ENCODE data around the gene FBF1. TPM values are rescaled to one million over a fixed set of nuclear protein-coding genes. Genes with fewer than 3 reads are reported as not detected.
"Not testable (repeated sequence)": the region's sequence is repeated elsewhere in the genome, so short reads cannot be mapped to it uniquely, and the experiment has no call there.

Gene FBF1
- total RNA-seq, 1 donor from 2014 or later, result 15.1 TPM

GRCh38 chr17:75892556-75893224, 48.2 kb downstream of the FBF1 start:
- no peak overlapping the region for H3K27ac Mint-ChIP-seq
- ATAC-seq (ENCODE audit: low read depth), result no peak
- H3K4me3 Mint-ChIP-seq, result no peak overlapping the region
- no peaks in the 10 kb centered on the region for H3K9me3 Mint-ChIP-seq
- CTCF ChIA-PET, result no interaction called here
- peaks cover 23% of the 10 kb centered on the region for H3K36me3 Mint-ChIP-seq (ENCODE audit: low read depth)
- no peak for TF ChIP-seq CTCF (IDR thresholded peaks at IDR 0.05)
- DNase-seq, result no peak
- peaks cover 27% of the 10 kb centered on the region for H3K4me1 Mint-ChIP-seq
- intact Hi-C loops (cut with micrococcal nuclease), result no loop called here
- POLR2A ChIA-PET, result interaction anchor here (0.9 to 1.8 kb wide), 2 partner anchors 17 to 49 kb away, joined by 4 read pairs; partner anchors contain the start of gene UNC13D
- no peaks in the 10 kb centered on the region for H3K27me3 Mint-ChIP-seq

DNA sequence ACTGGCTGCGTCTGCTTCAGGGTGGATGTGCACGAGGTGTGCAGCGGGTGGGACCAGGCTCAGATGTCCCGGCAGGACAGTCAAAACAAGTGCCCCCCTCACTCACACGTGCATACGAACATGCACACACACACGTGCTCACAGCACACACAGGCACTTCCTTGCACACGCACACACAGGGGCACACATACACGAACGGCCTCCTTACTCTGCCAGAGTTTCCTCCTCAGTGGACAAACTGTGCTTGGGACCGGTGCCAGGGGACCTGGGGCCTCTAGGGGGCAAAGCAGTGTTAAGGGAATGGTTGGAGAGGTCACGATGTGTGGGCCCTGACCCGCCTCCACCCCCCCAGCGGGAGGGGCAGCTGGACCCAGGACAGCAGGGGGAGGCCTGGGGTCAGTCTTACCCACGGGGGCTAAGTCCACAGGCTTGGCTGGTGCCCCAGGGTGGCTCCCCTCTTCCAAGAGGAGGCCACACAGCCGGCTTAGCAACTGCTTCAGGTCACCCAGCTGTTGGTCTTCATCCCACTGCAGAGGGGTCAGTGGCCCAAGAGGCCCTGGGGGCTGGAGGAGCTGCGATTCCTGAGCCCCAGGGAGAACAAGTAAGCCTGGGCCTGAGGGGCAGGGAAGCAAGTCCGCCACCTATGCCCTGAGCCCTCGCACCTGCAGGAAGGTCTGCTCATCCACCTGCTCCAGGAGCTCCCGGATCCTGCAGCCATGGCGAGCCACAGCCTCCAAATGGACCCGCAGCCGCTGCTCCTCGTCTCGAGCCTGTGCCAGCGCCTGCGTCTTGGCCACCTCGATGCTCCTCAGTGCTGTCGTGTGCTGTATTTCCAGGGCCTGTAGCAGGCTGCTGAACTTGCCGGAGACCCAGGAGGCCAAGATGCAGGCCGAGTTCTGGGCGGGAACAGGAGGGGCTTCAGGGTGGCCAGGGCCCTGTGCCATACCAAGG, 49.0 kb downstream of the FBF1 start:
- no peak for TF ChIP-seq CTCF (IDR thresholded peaks at IDR 0.05)
- H3K4me3 Mint-ChIP-seq, result no peak overlapping the region
- ATAC-seq (ENCODE audit: low read depth) (no peak), DNase-seq (no peak)
- no peak overlapping the region for H3K27ac Mint-ChIP-seq
- H3K9me3 Mint-ChIP-seq, result no peaks in the 10 kb centered on the region
- CTCF ChIA-PET, result interaction anchor here (0.6 kb wide), 1 partner anchor 570 kb away, joined by 3 read pairs; no protein-coding TSS in a partner anchor
- POLR2A ChIA-PET, result no interaction called here
- H3K4me1 Mint-ChIP-seq, result peaks cover 22% of the 10 kb centered on the region
- intact Hi-C loops (cut with micrococcal nuclease), result no loop called here
- H3K27me3 Mint-ChIP-seq, result no peaks in the 10 kb centered on the region
- H3K36me3 Mint-ChIP-seq (ENCODE audit: low read depth), result peaks cover 19% of the 10 kb centered on the region

GRCh38 chr17:75891022-75891604, 49.7 kb downstream of the FBF1 start:
- no peak for TF ChIP-seq CTCF (IDR thresholded peaks at IDR 0.05)
- H3K27ac Mint-ChIP-seq, result no peak overlapping the region
- DNase-seq (no peak), ATAC-seq (ENCODE audit: low read depth) (no peak)
- no peaks in the 10 kb centered on the region for H3K27me3 Mint-ChIP-seq
- no peaks in the 10 kb centered on the region for H3K9me3 Mint-ChIP-seq
- ChIA-PET CTCF (interaction anchor here (0.6 kb wide), 1 partner anchor 569 kb away, joined by 3 read pairs; no protein-coding TSS in a partner anchor), POLR2A (no interaction called here)
- H3K4me3 Mint-ChIP-seq, result no peak overlapping the region
- H3K4me1 Mint-ChIP-seq, result peaks cover 22% of the 10 kb centered on the region
- H3K36me3 Mint-ChIP-seq (ENCODE audit: low read depth), result peaks cover 19% of the 10 kb centered on the region
- intact Hi-C loops (cut with micrococcal nuclease), result no loop called here

- TF ChIP-seq CTCF (IDR thresholded peaks at IDR 0.05), result no peak
- no peaks in the 10 kb centered on the region for H3K9me3 Mint-ChIP-seq
- intact Hi-C loops (cut with micrococcal nuclease), result no loop called here
- peaks cover 10% of the 10 kb centered on the region for H3K4me1 Mint-ChIP-seq
- H3K36me3 Mint-ChIP-seq (ENCODE audit: low read depth), result peaks cover 19% of the 10 kb centered on the region
- DNase-seq (no peak), ATAC-seq (ENCODE audit: low read depth) (no peak)
- no peaks in the 10 kb centered on the region for H3K27me3 Mint-ChIP-seq
- no peak overlapping the region for H3K4me3 Mint-ChIP-seq
- ChIA-PET CTCF (no interaction called here), POLR2A (interaction anchor here (0.7 kb wide), 1 partner anchor 752 kb away, joined by 4 read pairs; no protein-coding TSS in a partner anchor)
- no peak overlapping the region for H3K27ac Mint-ChIP-seq
These were observed 51.4 kb downstream of the FBF1 start for GRCh38 chr17:75889454-75889853.

DNA sequence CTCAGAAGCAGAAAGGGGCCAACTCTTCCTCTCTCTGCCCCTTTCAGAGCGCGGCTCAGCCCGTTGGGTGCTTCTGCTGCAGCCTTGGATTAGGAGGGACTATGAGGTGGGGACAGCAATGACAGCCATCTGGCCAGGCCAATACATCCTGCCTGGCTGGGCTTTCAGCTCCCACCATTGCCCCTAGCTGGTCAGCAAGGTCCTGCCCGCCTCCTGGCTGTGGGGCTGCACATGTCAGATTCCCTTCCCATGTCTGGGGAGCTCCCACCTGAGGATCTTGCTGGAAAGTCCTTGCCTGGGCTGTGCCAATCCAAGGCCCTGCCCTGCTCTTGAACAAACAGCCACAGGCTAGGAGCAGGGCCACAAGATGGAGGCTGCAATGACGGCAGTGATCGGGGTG, 52.4 kb downstream of the FBF1 start:
- H3K9me3 Mint-ChIP-seq, result no peaks in the 10 kb centered on the region
- no peaks in the 10 kb centered on the region for H3K4me1 Mint-ChIP-seq
- CTCF ChIA-PET, result no interaction called here
- intact Hi-C loops (cut with micrococcal nuclease), result no loop called here
- no peak for DNase-seq
- POLR2A ChIA-PET, result no interaction called here
- H3K36me3 Mint-ChIP-seq (ENCODE audit: low read depth), result peaks cover 19% of the 10 kb centered on the region
- ATAC-seq (ENCODE audit: low read depth), result no peak
- H3K4me3 Mint-ChIP-seq, result no peak overlapping the region
- TF ChIP-seq CTCF (IDR thresholded peaks at IDR 0.05), result no peak
- H3K27me3 Mint-ChIP-seq, result no peaks in the 10 kb centered on the region
- no peak overlapping the region for H3K27ac Mint-ChIP-seq

DNA sequence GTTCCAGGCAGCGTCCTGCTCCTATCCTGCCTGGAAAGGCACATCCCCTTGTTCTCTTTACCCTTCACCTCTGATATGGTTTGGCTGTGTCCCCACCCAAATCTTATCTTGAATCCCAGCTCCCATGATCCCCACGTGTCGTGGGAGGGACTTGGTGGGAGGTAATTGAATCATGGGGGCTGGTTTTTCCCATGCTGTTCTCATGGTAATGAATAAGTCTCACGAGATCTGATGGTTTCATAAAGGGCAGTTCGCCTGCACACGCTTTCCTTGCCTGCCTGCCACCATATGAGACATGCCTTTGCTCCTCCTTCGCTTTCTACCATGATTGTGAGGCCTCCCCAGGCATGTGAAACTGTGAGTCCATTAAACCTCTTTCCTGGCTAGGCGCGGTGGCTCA, 55.0 kb downstream of the FBF1 start:
- H3K4me3 Mint-ChIP-seq; DNase-seq; H3K27me3 Mint-ChIP-seq; H3K9me3 Mint-ChIP-seq; H3K4me1 Mint-ChIP-seq; intact Hi-C loops (cut with micrococcal nuclease); CTCF ChIA-PET; ATAC-seq (ENCODE audit: low read depth); H3K27ac Mint-ChIP-seq: not testable (repeated sequence)
- peaks cover 16% of the 10 kb centered on the region for H3K36me3 Mint-ChIP-seq (ENCODE audit: low read depth)
- POLR2A ChIA-PET, result interaction anchor here (0.6 kb wide), 1 partner anchor 18 kb away, joined by 5 read pairs; no protein-coding TSS in a partner anchor
